Measurements from ENCODE around the gene RBMS3.
"Not testable (repeated sequence)": the region's sequence is repeated elsewhere in the genome, so short reads cannot be mapped to it uniquely, and the experiment has no call there.

The RBMS3 gene

DNA sequence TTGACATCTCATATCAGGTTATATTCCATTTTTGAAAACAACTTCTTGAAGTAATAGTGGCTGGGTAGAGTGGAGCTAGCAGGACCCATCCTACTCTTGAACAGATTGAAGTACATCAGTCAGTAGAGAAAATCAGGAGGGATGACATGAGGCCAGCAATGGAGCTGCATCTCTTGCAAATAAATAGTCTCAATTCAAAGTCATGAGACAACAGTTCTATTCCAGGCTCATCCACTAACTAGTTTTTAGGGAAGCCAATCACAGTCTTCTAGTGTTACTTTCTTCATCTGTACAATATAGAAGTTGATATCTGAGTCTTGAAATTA lies 477.2 kb downstream of the RBMS3 start:
- DNase-seq: no peak

DNA sequence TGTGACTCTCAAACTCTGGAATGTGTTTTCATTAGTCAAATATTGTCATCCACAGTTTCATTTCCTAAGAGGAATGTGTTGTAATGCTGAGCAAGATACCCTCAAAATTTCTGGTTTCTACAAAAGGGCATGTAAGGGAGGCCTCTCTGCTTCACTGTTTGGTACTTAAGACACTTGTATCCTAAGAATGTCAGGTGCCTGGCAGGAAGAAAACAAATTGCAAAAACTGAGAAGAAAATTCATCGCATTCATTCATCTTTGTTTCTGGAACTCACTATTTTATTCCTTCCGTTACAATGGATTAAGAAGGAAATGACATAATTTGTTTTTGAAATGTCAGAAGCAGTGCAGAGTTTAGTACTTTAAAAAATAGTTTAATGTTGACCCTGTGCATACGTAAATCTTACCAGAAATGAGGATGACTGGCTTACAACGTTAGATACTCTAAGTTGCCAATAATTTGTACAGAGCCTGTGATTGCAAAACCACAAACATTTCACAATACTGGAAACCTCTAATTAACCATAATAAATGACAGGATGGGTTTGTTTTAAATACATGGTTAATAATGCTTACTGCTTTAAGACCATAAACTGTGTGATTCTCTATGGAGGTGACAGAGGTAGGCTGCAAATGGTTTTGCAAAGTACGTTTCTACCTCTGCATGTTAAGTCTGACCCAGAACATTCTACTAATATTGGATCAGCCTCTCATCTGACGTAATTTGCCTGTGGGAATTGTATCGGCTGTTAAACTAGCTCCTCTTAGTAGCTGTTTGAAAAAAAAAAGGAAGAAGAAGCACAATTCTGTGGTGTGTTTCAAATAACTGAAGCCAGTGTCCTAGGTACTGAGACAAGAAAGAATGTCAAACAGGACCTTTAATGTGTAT lies 477.8 kb downstream of the RBMS3 start:
- no peak for DNase-seq

DNA sequence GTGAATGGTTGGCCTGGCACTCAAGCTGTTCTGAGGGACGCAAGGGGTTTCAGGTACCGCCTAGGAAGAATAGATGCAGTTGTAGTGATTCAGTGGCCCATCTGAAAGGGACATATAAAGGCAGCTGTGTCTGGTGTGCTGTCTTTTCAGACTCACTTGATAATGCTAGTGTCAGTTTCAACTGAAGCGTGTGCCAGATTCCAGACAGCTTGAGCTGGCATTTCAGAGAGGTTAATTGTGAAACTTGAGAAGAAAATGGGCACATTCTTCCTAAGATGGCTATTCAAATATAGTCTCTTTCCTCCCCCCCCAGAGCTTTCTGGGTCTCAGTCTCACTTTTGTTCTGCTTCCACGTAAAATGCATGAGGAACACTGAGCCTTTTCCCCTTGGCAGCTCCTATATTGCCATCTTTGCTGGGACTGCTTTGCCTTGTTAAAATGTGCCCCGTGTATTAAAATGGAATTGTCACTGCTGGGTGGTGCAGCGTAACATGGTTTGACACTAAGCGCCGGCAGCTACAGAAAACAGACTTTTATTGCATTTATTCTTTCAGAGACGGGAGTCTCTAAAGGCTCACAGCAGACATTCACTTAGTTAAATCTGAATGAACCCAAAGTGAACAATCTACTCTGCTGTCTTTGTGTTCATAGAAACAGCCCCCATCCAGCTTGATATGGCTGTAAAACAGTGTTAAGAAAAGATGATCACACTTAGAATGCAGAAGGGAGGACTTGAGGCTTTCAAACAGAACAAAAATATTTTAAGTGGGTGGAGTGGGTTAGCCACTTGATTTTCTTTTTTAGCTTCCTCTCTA lies 478.7 kb downstream of the RBMS3 start:
- DNase-seq: no peak

DNA sequence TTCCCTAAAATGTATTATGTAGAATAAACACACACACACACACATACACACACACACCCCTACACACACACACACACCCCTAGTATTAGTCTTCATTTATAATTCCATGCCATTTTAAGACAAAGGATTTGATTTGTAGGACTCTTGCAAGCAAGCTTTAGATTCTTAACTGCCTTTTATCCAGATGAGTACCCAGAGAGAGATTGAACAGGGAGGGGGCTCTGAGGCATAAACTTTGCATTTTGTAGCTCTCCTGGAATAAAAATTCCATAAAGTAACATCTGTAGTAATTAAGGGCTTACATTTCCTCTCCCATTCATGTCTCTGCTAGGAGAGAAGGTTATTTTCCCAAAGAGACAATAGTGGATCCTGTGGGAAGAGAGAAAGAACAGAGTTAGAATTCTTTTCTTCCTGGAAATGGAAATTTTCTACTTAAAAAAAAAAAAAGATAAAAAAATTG lies 479.4 kb downstream of the RBMS3 start:
- no peak for DNase-seq

DNA sequence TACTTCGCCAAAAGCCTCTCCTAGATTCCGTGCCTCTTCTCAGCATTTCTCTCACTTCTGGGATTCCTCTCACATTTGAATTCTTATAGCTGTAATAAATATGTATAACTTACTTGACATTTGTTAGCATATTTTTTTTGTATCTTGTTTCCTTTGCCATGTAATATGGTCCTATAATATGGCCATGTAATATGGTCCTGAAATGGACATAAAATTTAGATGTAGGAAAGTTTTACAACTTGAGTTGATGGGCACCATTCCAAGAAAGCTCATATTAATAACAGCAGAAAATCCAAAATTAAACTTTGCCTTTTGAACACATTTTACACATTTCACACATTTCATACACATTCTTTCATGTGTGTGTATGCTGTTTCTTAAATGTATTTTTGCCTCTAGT lies 480.6 kb downstream of the RBMS3 start:
- no peak for DNase-seq

DNA sequence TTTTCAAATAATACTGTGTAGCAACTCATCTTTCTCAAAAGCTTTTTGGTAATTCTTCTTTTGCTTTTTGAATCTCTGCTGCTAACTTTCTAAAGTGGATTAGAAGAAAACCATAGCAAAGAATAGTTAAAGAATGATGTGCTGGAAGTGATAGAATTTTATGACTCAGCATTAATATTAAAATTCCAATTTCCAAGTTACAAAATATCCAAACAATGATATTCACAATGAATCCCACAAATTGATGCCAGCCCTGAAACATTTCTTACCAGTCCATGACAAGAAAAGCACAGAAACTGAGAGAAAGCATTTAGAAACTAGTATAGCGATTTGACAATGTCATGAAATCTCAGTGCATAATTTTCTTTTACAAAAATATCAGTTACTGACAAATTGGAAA lies 482.2 kb downstream of the RBMS3 start:
- no peak for DNase-seq

GRCh38 chr3:29764041-29764440 lies 483.2 kb downstream of the RBMS3 start:
- no peak for DNase-seq

GRCh38 chr3:29764603-29765254 lies 483.9 kb downstream of the RBMS3 start:
- no peak for DNase-seq

DNA sequence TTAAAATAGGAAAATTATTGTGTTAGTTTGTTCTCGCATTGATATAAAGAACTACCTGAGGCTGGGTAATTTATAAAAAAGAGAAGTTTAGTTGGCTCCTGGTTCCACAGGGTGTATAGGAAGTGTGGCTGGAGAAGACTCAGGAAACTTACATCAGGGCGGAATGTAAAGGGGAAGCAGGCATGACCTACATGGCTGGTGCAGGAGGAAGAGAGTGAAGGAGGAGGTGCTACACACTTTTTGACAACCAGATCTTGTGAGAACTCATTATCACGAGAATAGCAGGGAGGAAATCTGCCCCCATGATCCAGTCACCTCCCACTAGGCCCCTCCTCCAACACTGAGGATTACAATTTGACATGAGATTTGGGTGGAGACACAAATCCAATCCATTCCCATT lies 490.7 kb downstream of the RBMS3 start:
- no peak for DNase-seq

GRCh38 chr3:29772436-29772835 lies 491.6 kb downstream of the RBMS3 start:
- no peak for DNase-seq

DNA sequence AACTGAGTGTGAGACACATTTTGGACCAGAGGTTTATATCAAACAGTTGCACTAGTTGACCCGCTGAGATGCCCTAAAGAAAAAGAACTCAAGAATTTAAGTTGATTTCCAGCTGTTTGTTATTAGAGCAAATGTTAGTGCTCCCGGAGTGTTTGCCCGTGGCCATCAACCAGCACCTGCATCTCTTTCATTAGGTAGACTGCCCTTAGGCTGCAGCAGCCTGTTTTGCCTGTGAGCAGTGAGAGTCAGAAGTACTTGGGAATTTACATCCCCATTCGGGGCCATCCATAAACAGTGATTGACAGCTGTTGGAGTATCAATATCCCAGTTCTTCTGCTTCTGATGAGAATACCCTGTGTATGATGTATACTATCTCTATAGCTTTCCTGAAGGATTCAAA lies 492.6 kb downstream of the RBMS3 start:
- DNase-seq: no peak

DNA sequence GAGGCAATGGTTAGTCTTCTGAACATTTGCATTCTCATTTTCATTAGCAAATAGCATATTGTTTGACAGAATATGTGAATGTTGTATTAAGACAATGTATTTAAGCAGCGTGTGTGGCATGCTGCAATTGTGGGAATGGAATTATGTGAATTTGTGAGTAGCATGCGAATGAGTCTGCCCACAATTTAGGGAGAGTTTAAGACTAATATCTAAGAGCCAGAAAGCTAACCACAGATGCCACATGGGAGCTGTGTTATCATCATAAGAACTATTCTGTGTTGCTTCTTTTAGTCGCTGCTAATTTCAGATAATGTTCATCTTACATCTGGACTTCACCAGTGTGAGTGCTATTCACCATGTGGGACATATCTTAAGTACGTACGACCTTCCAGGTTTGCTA lies 494.5 kb downstream of the RBMS3 start:
- no peak for DNase-seq

GRCh38 chr3:29777869-29778268 lies 497.0 kb downstream of the RBMS3 start:
- no peak for DNase-seq

DNA sequence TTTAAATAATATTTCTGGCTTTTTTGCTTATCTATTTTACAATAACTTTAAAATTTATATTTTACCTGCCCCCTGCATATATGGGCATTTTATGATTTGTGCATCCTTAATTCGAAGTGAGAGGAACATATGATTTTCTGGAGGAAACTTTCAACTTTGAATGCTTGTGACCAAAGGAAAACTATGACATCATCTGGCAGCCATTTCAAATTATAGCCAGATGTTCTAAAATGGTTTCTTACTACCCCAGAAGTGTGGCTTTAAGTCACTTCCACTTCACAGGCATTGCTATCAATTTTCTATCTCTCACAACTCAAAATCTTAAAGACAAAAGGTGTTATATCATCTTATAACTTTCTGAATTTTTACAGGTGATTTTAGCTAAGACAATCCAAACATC lies 508.8 kb downstream of the RBMS3 start:
- DNase-seq: no peak

- DNase-seq: no peak
Observed at GRCh38 chr3:29796808-29797207, 515.9 kb downstream of the RBMS3 start.

DNA sequence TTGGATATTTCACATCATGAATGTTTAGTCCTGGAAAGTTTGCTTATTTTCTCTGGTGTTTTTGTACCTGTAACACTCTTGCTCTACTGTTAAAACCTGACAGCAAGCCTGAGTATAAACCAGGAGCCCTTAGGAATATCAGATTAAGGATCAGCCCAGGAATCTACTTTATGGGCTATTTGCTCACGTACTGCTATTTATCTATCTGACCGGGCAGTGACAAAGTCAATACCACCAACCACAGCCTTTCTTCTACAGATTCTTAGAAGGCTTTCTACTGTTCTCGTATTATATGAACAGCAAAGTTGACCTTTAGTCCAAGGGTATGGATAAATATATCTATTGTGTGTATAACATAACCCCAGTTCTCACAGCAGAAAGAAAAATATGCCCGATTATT lies 521.2 kb downstream of the RBMS3 start:
- no peak for DNase-seq

DNA sequence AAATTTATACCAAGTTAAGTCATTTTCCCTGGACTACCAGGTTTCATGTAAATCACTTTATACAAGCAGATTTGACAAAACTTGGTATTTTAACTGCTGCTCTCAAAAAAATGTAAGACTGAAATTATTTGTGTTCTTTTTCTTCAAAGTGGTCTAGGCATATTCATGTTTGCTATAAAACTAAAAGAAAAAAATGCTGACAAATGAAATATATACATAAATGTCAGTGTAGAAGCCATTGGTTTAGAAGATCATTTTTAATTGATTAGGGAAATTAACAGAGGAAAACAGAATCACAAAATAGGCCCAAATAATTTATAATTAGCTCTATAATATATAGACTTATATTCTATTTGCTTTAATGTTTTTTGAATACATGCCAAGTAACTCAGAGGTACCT lies 523.2 kb downstream of the RBMS3 start:
- DNase-seq: no peak

DNA sequence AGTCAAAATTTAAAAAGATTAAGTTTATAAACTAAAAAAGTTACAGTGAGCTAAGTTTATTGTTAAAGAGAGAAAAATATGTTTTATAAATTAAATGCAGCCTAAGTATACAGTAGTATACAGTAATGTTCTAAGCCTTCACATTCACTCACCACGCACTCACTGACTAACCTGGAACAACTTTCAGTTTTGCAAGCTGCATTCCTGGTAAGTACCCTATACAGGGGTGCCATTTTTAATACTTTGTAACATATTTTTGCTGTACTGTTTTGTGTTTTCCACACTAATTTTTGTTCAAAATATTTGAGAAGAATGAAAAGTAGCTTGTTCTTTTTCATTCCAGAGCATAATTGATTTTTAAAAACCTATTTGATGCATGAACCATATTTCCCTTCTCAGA lies 524.9 kb downstream of the RBMS3 start:
- DNase-seq: no peak

- DNase-seq: not testable (repeated sequence)
Observed at GRCh38 chr3:29808324-29808723, 527.5 kb downstream of the RBMS3 start.

DNA sequence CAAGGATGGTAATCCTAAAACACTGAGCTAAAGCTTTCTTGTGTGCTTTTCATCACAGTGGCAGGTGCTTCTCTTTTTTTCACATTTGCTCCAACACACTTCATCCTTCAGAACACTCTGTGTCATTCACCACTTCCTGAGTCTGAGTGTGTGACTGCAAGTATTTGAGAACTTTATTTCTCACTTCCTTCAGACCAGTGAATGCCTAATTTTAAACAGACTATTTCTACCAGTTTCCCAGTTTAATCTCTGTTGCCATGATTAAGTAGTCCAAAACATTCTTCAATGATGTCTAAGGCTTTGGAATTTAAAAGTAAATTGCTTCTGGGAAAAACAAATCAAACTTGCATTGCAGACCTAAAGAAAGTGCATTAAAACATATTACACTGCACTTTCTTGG lies 541.2 kb downstream of the RBMS3 start:
- peak; percentile 30 for DNase-seq

GRCh38 chr3:29823233-29823632 lies 542.4 kb downstream of the RBMS3 start:
- peak; percentile 5 for DNase-seq

GRCh38 chr3:29826712-29827111 lies 545.8 kb downstream of the RBMS3 start:
- DNase-seq: no peak

GRCh38 chr3:29827756-29828155 lies 546.9 kb downstream of the RBMS3 start:
- no peak for DNase-seq

DNA sequence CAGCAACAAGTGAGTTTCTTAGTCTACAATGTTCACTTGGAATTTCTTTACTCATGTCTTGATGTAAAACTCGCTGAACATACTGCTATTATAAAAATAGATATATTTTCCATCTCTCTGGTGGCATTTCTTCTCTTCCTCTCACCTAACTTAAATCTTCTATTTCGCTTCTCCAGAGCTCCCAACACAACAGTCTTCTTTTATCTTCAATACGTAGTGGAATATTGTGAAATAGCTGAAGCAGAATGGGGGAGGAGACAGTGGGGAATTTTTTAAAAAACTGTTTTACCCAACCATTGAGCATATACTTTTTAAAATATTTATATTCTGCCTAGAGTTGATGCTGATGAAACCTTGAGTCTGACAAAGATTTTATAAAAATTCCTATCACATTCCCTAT lies 548.5 kb downstream of the RBMS3 start:
- no peak for DNase-seq

All from activated CD4-positive, alpha-beta T cell treated with anti-CD3 and anti-CD28 coated beads, Interleukin-2, Interleukin-6, amounts not matched to agents 100 ng/mL and 50 ng/mL, durations not matched to agents 16 hours and 8 hours (primary cell).